ENCODE results near the gene CCDC159. TPM values are rescaled to one million over a fixed set of nuclear protein-coding genes. Genes with fewer than 3 reads are reported as not detected.

Gene CCDC159
- total RNA-seq, 1 experiment from 2014 or later, result 6.8 TPM

GRCh38 chr19:11364296-11364904 is 18.1 kb downstream of the CCDC159 start (continued):
- TF ChIP-seq MAX (CRISPR knock-in tag; IDR thresholded peaks at IDR 0.05), result no peak
- no peak for TF ChIP-seq RORB (CRISPR knock-in tag; IDR thresholded peaks at IDR 0.05)
- no peak for TF ChIP-seq ZNF263 (CRISPR knock-in tag; IDR thresholded peaks at IDR 0.05; ENCODE audit: low read depth)
- TF ChIP-seq SMAD3 (CRISPR knock-in tag; IDR thresholded peaks at IDR 0.05; ENCODE audit: borderline replicate concordance), result no peak

DNA sequence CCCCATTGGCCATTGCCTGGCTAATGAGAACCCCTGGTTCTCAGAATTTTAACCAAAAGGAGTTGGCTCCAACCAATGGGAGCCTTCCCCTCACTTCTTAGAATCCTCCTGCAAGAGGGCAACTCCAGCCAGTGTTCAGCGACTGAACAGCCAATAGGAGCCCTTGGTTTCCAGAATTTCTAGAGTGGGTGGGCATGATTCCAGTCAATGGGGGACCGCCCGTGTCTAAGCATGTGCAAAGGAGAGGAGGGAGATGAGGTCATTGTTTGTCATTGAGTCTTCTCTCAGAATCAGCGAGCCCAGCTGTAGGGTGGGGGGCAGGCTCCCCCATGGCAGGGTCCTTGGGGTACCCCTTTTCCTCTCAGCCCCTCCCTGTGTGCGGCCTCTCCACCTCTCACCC is 18.6 kb downstream of the CCDC159 start:
- ChIA-PET CTCF (interaction anchor here (1.5 kb wide), 1 partner anchor 10 kb away, joined by 5 read pairs; the partner anchor contains the start of gene SWSAP1), POLR2A (interaction anchor here (0.6 kb wide), 1 partner anchor 219 kb away, joined by 3 read pairs; no protein-coding TSS in a partner anchor)
- ATAC-seq (no peak), DNase-seq (ENCODE audit: low spot score) (no peak)
- Mint-ChIP-seq H3K27me3 (ENCODE audit: low read depth) (peaks cover 15% of the 10 kb centered on the region), H3K4me1 (peaks cover 16% of the 10 kb centered on the region), H3K9me3 (no peaks in the 10 kb centered on the region), H3K4me3 (no peak overlapping the region), H3K27ac (no peak overlapping the region), H3K36me3 (peaks cover 3% of the 10 kb centered on the region; the same call in 1 of the 2 replicates)
- TF ChIP-seq ZNF671 (CRISPR knock-in tag; IDR thresholded peaks at IDR 0.05), result no peak
- TF ChIP-seq, protein P1, sequence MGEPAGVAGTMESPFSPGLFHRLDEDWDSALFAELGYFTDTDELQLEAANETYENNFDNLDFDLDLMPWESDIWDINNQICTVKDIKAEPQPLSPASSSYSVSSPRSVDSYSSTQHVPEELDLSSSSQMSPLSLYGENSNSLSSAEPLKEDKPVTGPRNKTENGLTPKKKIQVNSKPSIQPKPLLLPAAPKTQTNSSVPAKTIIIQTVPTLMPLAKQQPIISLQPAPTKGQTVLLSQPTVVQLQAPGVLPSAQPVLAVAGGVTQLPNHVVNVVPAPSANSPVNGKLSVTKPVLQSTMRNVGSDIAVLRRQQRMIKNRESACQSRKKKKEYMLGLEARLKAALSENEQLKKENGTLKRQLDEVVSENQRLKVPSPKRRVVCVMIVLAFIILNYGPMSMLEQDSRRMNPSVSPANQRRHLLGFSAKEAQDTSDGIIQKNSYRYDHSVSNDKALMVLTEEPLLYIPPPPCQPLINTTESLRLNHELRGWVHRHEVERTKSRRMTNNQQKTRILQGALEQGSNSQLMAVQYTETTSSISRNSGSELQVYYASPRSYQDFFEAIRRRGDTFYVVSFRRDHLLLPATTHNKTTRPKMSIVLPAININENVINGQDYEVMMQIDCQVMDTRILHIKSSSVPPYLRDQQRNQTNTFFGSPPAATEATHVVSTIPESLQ (CRISPR knock-in tag; IDR thresholded peaks at IDR 0.05), result no peak
- TF ChIP-seq, protein P2, sequence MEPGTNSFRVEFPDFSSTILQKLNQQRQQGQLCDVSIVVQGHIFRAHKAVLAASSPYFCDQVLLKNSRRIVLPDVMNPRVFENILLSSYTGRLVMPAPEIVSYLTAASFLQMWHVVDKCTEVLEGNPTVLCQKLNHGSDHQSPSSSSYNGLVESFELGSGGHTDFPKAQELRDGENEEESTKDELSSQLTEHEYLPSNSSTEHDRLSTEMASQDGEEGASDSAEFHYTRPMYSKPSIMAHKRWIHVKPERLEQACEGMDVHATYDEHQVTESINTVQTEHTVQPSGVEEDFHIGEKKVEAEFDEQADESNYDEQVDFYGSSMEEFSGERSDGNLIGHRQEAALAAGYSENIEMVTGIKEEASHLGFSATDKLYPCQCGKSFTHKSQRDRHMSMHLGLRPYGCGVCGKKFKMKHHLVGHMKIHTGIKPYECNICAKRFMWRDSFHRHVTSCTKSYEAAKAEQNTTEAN (CRISPR knock-in tag; IDR thresholded peaks at IDR 0.05), result no peak
- no peak for TF ChIP-seq TEAD4 (CRISPR knock-in tag; IDR thresholded peaks at IDR 0.05)
- TF ChIP-seq CREM (CRISPR knock-in tag; IDR thresholded peaks at IDR 0.05), result no peak
- no peak for TF ChIP-seq ZNF219 (CRISPR knock-in tag; IDR thresholded peaks at IDR 0.05; ENCODE audit: borderline replicate concordance)

- no peak for DNase-seq (ENCODE audit: low spot score)
- Mint-ChIP-seq H3K4me1 (peaks cover 11% of the 10 kb centered on the region), H3K27me3 (ENCODE audit: low read depth) (peaks cover 8% of the 10 kb centered on the region), H3K9me3 (no peaks in the 10 kb centered on the region), H3K27ac (0 out of 2 replicates have a peak overlapping the region, but pooled peaks have one; percentile 22), H3K36me3 (peaks cover 3% of the 10 kb centered on the region; the same call in 1 of the 2 replicates), H3K4me3 (no peak overlapping the region)
- ChIA-PET CTCF (no interaction called here), POLR2A (no interaction called here)
- no peak for ATAC-seq
- no peak for TF ChIP-seq ATF3 (CRISPR knock-in tag; conservative IDR thresholded peaks at IDR 0.05)
- TF ChIP-seq SOX15 (CRISPR knock-in tag; IDR thresholded peaks at IDR 0.05), result no peak
- TF ChIP-seq SMAD4 (CRISPR knock-in tag; IDR thresholded peaks at IDR 0.05), result no peak
- TF ChIP-seq IRF1 (CRISPR knock-in tag; IDR thresholded peaks at IDR 0.05), result no peak
- no peak for TF ChIP-seq MAX (CRISPR knock-in tag; IDR thresholded peaks at IDR 0.05)
- no peak for TF ChIP-seq ZNF138 (CRISPR knock-in tag; conservative IDR thresholded peaks at IDR 0.05)
- TF ChIP-seq, protein P3, sequence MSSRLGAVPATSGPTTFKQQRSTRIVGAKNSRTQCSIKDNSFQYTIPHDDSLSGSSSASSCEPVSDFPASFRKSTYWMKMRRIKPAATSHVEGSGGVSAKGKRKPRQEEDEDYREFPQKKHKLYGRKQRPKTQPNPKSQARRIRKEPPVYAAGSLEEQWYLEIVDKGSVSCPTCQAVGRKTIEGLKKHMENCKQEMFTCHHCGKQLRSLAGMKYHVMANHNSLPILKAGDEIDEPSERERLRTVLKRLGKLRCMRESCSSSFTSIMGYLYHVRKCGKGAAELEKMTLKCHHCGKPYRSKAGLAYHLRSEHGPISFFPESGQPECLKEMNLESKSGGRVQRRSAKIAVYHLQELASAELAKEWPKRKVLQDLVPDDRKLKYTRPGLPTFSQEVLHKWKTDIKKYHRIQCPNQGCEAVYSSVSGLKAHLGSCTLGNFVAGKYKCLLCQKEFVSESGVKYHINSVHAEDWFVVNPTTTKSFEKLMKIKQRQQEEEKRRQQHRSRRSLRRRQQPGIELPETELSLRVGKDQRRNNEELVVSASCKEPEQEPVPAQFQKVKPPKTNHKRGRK (CRISPR knock-in tag; IDR thresholded peaks at IDR 0.05; ENCODE audit: borderline replicate concordance), result no peak
- no peak for TF ChIP-seq E2F5 (CRISPR knock-in tag; IDR thresholded peaks at IDR 0.05)
- TF ChIP-seq NFE2L1 (CRISPR knock-in tag; IDR thresholded peaks at IDR 0.05), result no peak
- TF ChIP-seq ELF4 (CRISPR knock-in tag; IDR thresholded peaks at IDR 0.05; ENCODE audit: low read depth), result no peak
- TF ChIP-seq, protein P4, sequence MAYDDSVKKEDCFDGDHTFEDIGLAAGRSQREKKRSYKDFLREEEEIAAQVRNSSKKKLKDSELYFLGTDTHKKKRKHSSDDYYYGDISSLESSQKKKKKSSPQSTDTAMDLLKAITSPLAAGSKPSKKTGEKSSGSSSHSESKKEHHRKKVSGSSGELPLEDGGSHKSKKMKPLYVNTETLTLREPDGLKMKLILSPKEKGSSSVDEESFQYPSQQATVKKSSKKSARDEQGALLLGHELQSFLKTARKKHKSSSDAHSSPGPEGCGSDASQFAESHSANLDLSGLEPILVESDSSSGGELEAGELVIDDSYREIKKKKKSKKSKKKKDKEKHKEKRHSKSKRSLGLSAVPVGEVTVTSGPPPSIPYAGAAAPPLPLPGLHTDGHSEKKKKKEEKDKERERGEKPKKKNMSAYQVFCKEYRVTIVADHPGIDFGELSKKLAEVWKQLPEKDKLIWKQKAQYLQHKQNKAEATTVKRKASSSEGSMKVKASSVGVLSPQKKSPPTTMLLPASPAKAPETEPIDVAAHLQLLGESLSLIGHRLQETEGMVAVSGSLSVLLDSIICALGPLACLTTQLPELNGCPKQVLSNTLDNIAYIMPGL (CRISPR knock-in tag; IDR thresholded peaks at IDR 0.05), result no peak
- no peak for TF ChIP-seq ATF1 (CRISPR knock-in tag; IDR thresholded peaks at IDR 0.05)
- TF ChIP-seq E2F4 (CRISPR knock-in tag; IDR thresholded peaks at IDR 0.05; ENCODE audit: borderline replicate concordance, low read depth), result no peak
Observed at GRCh38 chr19:11365557-11366117, 19.3 kb downstream of the CCDC159 start.
